ENCODE measurements around the gene GJD3.

The GJD3 gene

DNA sequence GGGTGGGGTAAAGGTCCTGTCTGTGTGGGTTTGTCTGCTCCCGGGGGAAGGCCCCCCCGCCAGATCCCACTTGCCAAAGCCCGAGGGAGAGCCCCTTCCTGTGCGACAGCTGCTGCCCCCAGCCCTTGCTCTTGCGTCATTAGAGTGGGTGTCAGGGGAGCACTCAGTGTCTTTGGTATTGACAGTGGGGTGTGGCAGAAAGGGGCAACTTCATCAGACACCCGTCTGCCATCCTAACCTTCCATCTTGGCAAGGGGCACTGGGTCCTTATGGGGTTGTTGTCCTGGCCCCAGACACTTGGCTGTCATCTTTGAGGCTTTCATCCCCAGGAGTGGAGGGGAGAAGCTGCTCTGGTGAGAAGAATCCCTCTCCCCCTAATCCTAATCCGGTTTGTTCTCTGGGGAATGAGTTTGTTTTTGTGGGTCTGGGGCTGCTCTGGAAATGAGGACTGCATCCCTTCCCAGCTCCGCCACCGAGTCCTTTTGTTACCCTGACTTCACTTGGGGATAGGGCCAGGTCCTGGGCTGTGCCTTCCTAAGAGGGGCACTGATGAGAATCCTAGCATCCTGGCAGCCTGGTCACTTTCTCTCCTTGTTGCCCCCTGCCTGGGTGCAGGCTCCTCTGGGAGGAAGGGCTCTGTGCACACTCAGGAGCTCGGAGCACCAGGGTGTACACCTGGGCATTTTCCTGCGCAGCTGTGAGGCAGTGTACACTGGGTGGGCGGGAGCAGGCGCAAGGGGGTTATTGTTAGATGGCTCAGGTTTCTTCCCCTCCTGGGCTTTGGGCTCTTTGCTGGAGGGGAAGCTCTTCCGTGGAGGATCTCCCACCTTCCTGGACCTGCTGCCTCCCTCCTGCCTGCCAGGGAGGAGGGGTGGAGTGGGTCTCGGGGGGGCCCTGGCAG lies 21.1 kb downstream of the GJD3 start:
- Histone ChIP-seq H3K4me1 (ENCODE audit: control insufficient read depth in 1 of 2, insufficient read depth in 2 of 2, low read length in 2 of 2) (peaks cover 34 to 67% of the 10 kb centered on the region in 2 donors), H3K9me3 (ENCODE audit: control insufficient read depth in 1 of 2, low read length in 2 of 2) (no peaks in the 10 kb centered on the region), H3K27ac (ENCODE audit: low read length) (peak overlapping the region; percentile 92), H3K4me3 (ENCODE audit: low read depth in 1 of 2, low read length in 2 of 2) (peak overlapping the region; percentile 84 to 96), H3K27me3 (ENCODE audit: low read depth, low read length) (no peaks in the 10 kb centered on the region), H3K36me3 (ENCODE audit: control insufficient read depth in 1 of 2, insufficient read depth in 2 of 2, low read length in 2 of 2) (peaks cover 0 to 3% of the 10 kb centered on the region in 2 donors)

DNA sequence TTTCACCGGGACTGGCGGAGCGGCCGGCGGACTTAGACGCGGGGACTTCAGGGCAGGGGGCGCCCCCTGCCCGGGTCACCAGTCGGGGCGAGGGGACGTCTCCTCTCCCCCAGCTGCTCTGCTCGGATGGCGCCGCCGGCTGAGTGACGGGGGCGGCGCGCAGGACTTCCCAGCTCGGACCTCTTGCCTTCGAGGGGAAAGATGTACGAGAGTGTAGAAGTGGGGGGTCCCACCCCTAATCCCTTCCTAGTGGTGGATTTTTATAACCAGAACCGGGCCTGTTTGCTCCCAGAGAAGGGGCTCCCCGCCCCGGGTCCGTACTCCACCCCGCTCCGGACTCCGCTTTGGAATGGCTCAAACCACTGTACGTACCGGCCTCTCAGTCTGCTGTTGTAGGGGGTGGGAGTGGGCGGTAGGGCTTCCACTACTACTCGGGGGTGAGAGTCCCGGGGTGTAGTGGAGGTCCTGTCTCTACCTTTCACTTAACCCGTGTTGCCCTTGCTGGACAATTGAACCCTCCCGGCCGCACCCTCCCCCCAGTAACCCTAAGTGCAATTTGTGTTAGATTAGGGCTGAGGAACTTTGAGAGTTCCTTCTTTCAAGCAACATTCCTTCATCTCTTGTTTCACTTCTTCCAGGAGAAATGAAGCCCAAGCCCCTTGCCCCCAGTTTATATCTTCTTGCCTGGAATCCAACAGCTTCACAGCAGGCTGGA lies 21.9 kb downstream of the GJD3 start:
- Histone ChIP-seq H3K9me3 (ENCODE audit: control insufficient read depth in 1 of 2, low read length in 2 of 2) (no peaks in the 10 kb centered on the region), H3K4me1 (ENCODE audit: control insufficient read depth in 1 of 2, insufficient read depth in 2 of 2, low read length in 2 of 2) (peaks cover 28 to 62% of the 10 kb centered on the region in 2 donors)

DNA sequence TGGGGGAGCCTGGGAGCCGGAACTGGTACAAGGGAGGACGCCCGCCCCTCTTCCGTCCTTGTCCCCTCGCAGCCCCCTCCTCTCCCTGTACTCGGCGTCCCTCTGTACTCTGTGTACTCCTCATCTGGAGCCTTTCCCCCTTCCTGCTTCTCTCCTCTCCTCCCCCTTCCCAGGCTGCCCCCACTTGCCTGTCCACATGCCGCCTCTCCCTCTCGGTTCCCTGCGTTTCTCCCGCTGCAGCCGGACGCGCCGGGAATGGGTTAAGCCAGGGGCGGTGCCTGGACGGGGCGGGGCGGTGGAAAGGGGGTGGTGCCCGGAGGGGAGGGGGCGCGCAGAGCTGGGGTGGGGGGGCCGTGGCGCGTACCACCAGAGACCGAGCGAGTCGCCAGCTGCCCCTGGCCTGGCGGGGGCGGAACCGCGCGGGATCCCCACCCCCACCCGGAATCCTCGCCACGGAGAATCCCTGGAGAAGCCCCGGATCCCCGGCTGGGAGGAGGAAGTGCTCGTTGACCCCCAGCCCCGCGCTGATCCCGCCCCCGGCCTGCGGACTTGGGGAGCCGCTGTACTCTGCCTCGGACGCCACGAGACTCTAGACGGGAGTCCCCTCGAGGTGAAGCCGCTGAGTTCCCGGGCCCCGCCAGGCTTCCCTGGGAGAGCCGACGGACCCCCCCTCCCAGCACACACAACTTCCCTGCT lies 22.6 kb downstream of the GJD3 start:
- H3K9me3 ChIP-seq (ENCODE audit: control insufficient read depth in 1 of 2, low read length in 2 of 2), result no peaks in the 10 kb centered on the region
- no peaks in the 10 kb centered on the region for H3K36me3 ChIP-seq (ENCODE audit: control insufficient read depth in 1 of 2, insufficient read depth in 2 of 2, low read length in 2 of 2)
- no peaks in the 10 kb centered on the region for H3K27me3 ChIP-seq (ENCODE audit: low read depth, low read length)
- peak overlapping the region; percentile 92 for H3K27ac ChIP-seq (ENCODE audit: low read length)
- H3K4me3 ChIP-seq (ENCODE audit: low read depth in 1 of 2, low read length in 2 of 2), result peak overlapping the region; percentile 84 to 96
- H3K4me1 ChIP-seq (ENCODE audit: control insufficient read depth in 1 of 2, insufficient read depth in 2 of 2, low read length in 2 of 2), result peaks cover 22 to 58% of the 10 kb centered on the region in 2 donors

More for the DNA sequence above, 21.9 kb downstream of the GJD3 start:
- Histone ChIP-seq H3K4me3 (ENCODE audit: low read depth in 1 of 2, low read length in 2 of 2) (peak overlapping the region; percentile 84 to 96), H3K27me3 (ENCODE audit: low read depth, low read length) (no peaks in the 10 kb centered on the region), H3K36me3 (ENCODE audit: control insufficient read depth in 1 of 2, insufficient read depth in 2 of 2, low read length in 2 of 2) (no peaks in the 10 kb centered on the region), H3K27ac (ENCODE audit: low read length) (peak overlapping the region; percentile 92)

DNA sequence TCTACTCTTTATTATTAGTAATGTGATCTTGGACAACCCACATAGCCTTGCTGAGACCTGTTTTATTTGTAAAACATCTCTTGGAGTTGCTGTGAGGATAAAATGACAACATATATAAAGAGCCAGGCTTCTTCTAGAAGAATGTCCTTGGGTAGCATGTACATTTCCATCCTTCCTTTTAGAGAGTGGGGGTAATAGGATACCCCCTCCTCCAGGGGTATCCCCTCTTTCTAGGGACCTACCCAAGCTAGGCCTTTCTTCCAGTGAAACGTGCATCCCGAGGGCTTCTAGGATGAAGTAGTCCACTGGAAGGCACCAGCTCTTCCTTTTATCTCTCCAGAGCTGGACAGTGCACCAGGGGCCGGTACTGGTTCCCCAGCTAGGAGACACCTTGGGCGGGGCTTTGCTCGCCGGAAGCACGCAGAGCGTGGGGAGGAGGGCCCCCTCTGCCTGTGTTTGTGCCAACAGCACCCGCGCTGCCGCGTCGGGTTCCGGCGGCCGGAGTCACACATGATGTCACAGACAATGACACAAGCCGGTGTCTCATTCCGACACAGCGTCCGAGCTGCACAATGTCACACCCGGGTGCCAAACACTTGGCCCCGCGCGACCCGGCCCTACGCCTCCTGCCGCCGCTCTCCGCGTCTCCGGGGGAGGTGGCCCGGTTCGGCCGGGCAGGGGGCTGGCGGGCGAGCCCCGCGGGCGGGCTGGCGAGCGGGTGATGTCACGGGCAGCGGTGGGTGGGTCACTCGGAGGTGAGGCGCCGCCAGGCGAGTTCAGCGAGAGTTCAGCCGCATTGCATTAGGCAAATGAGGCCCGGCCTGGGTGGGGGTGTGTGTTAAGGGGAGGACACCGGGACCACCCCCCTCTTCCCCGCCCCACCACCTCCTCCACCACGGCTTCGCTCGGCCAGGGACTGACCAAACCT lies 23.4 kb downstream of the GJD3 start:
- Histone ChIP-seq H3K36me3 (ENCODE audit: control insufficient read depth in 1 of 2, insufficient read depth in 2 of 2, low read length in 2 of 2) (no peaks in the 10 kb centered on the region), H3K27ac (ENCODE audit: low read length) (peak overlapping the region; percentile 88), H3K4me3 (ENCODE audit: low read depth in 1 of 2, low read length in 2 of 2) (peak overlapping the region; percentile 75 to 84), H3K27me3 (ENCODE audit: low read depth, low read length) (no peaks in the 10 kb centered on the region), H3K4me1 (ENCODE audit: control insufficient read depth in 1 of 2, insufficient read depth in 2 of 2, low read length in 2 of 2) (peaks cover 17 to 50% of the 10 kb centered on the region in 2 donors), H3K9me3 (ENCODE audit: control insufficient read depth in 1 of 2, low read length in 2 of 2) (no peaks in the 10 kb centered on the region)

DNA sequence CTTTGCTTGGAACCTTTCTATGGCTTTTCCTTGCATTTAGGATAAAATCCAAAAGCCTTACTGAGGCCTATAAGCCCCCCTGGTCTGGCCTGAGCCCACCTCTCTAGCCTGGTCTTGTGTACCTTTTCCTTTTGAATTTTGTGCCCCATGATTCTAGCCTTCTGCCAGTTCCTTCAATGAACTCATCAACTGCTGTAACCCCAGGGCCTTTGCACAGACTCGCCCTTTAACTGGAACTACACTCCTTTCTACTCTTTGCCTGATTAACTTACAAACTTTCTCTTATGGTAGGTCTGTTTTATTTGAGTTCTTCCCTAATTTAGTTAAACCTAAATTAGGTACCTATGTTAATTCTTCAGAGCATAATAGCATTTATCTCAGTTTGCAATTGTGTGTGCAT lies 24.2 kb downstream of the GJD3 start:
- H3K9me3 ChIP-seq (ENCODE audit: control insufficient read depth in 1 of 2, low read length in 2 of 2), result no peaks in the 10 kb centered on the region
- H3K27ac ChIP-seq (ENCODE audit: low read length), result peak overlapping the region; percentile 88
- no peaks in the 10 kb centered on the region for H3K36me3 ChIP-seq (ENCODE audit: control insufficient read depth in 1 of 2, insufficient read depth in 2 of 2, low read length in 2 of 2)
- H3K4me1 ChIP-seq (ENCODE audit: control insufficient read depth in 1 of 2, insufficient read depth in 2 of 2, low read length in 2 of 2), result peaks cover 12 to 50% of the 10 kb centered on the region in 2 donors
- H3K4me3 ChIP-seq (ENCODE audit: low read depth in 1 of 2, low read length in 2 of 2), result peak overlapping the region in 1 of 2 donors; percentile 84
- no peaks in the 10 kb centered on the region for H3K27me3 ChIP-seq (ENCODE audit: low read depth, low read length)

DNA sequence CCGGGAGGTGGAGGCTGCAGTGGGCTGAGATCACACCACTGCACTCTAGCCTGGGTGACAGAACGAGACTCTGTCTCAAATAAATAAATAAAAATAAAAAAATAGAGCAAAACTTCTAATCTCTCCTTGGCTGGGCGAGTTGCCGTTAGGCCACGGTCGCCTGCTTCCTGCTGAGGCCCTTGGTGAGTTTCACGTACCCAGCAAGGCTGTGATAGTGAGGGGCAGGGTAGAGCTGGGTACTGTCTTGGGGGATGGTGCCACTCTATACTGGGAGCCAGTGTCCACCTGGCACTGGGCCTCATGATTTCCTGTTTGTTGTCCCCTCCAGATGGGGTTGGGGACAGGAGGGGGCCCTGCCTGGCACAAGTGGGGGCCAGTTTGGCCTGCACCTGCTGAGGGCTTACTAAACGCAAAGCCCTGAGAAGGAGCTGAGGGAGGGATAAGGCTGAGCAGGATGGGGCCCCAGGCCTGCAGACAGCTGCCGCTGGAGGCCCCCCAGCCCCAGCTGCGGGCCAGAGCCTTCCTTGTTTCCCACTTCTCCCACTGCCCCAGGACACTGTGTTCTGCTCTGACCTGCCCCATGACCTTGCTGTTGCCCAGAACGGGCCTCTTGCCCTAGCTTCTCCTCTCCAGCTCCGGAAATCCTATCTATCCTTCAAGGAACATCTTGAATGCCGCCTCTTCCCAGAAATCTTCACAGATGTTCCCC lies 25.4 kb downstream of the GJD3 start:
- no peaks in the 10 kb centered on the region for H3K36me3 ChIP-seq (ENCODE audit: control insufficient read depth in 1 of 2, insufficient read depth in 2 of 2, low read length in 2 of 2)
- no peak overlapping the region for H3K4me3 ChIP-seq (ENCODE audit: low read depth in 1 of 2, low read length in 2 of 2)
- H3K4me1 ChIP-seq (ENCODE audit: control insufficient read depth in 1 of 2, insufficient read depth in 2 of 2, low read length in 2 of 2), result peaks cover 14 to 54% of the 10 kb centered on the region in 2 donors
- H3K27ac ChIP-seq (ENCODE audit: low read length), result no peak overlapping the region
- no peaks in the 10 kb centered on the region for H3K27me3 ChIP-seq (ENCODE audit: low read depth, low read length)
- H3K9me3 ChIP-seq (ENCODE audit: control insufficient read depth in 1 of 2, low read length in 2 of 2), result no peaks in the 10 kb centered on the region

DNA sequence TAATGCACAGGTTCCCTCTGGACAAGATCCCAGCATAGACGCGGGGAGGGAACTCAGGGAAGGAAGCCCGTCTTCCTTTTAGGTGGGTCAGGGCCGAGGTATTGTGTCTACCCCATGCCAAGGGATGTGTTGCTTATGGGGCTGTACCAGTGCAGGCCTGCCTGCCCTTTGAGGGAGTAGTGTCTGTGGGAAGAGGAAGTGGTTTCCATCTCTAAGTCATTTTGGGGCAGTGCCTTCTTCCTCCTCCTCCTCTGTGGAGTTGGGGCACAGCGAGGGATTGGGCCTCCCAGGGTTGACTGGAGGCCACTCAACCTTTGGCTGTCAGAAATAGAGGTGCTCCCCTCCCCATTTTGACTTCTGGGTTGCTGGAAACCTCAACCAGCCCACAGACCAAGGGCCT lies 26.5 kb downstream of the GJD3 start:
- no peaks in the 10 kb centered on the region for H3K9me3 ChIP-seq (ENCODE audit: control insufficient read depth in 1 of 2, low read length in 2 of 2)
- peaks cover 14 to 56% of the 10 kb centered on the region in 2 donors for H3K4me1 ChIP-seq (ENCODE audit: control insufficient read depth in 1 of 2, insufficient read depth in 2 of 2, low read length in 2 of 2)
- H3K4me3 ChIP-seq (ENCODE audit: low read depth in 1 of 2, low read length in 2 of 2), result no peak overlapping the region
- no peaks in the 10 kb centered on the region for H3K27me3 ChIP-seq (ENCODE audit: low read depth, low read length)
- H3K36me3 ChIP-seq (ENCODE audit: control insufficient read depth in 1 of 2, insufficient read depth in 2 of 2, low read length in 2 of 2), result no peaks in the 10 kb centered on the region
- no peak overlapping the region for H3K27ac ChIP-seq (ENCODE audit: low read length)

DNA sequence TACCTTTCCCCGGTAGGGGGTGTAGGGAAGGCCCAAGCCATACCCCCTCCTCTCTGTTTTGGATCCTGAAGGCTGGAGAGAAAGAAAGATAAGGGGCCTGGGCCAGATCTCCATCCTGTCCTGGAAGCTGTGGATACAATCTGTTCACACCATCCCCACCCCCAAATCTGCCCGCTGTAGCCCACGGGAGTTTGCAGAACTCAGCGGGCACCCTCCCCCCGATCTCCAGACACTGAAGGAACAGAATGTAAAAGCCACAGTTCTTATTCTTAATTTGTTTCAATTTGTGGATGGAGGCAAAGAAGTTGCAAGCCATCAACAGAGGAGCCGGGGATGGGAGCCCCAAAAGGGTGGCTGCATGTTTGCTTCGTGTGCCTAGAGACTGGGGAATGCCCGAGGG lies 27.2 kb downstream of the GJD3 start:
- Histone ChIP-seq H3K27ac (ENCODE audit: low read length) (no peak overlapping the region), H3K4me3 (ENCODE audit: low read depth in 1 of 2, low read length in 2 of 2) (no peak overlapping the region), H3K27me3 (ENCODE audit: low read depth, low read length) (no peaks in the 10 kb centered on the region), H3K36me3 (ENCODE audit: control insufficient read depth in 1 of 2, insufficient read depth in 2 of 2, low read length in 2 of 2) (no peaks in the 10 kb centered on the region), H3K9me3 (ENCODE audit: control insufficient read depth in 1 of 2, low read length in 2 of 2) (no peaks in the 10 kb centered on the region), H3K4me1 (ENCODE audit: control insufficient read depth in 1 of 2, insufficient read depth in 2 of 2, low read length in 2 of 2) (peaks cover 18 to 62% of the 10 kb centered on the region in 2 donors)

DNA sequence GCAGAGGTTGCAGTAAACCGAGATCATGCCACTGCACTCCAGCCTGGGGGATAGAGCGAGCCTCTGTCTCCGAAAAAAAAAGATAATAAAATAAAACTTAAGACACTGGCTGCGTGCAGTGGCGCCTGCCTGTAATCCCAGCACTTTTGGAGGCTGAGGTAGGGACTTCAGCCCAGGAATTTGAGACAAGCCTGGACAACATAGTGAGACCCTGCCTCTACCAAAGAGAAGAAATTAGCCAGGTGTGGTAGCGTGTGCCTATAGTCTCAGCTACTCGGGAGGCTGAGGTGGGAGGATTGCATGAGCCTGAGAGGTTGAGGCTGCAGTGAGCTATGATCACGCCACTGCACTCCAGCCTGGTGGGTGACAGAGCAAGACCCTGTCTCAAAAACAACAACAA lies 28.9 kb downstream of the GJD3 start:
- H3K9me3 ChIP-seq (ENCODE audit: control insufficient read depth in 1 of 2, low read length in 2 of 2), result no peaks in the 10 kb centered on the region
- H3K36me3 ChIP-seq (ENCODE audit: control insufficient read depth in 1 of 2, insufficient read depth in 2 of 2, low read length in 2 of 2), result peaks cover 0 to 6% of the 10 kb centered on the region in 2 donors
- peaks cover 30 to 74% of the 10 kb centered on the region in 2 donors for H3K4me1 ChIP-seq (ENCODE audit: control insufficient read depth in 1 of 2, insufficient read depth in 2 of 2, low read length in 2 of 2)
- H3K27me3 ChIP-seq (ENCODE audit: low read depth, low read length), result no peaks in the 10 kb centered on the region
- H3K4me3 ChIP-seq (ENCODE audit: low read depth in 1 of 2, low read length in 2 of 2), result no peak overlapping the region
- H3K27ac ChIP-seq (ENCODE audit: low read length), result no peak overlapping the region
